HEK293 (cell line): Measurements from ENCODE around the gene BDNF.

Experiments
- ZBTB20 ChIP-seq: fragments of 450-650 bp; formaldehyde crosslinking; IDR thresholded peaks from 2 replicates; pipeline ENCODE4 v1.5.1; 2016; ENCODE audit warnings: missing biosample characterization, missing genetic modification characterization
- ZFP37 ChIP-seq: fragments of 450-650 bp; formaldehyde crosslinking; IDR thresholded peaks from 2 replicates; pipeline ENCODE4 v1.5.1; 2016; ENCODE audit warnings: missing biosample characterization, missing genetic modification characterization
- ZNF274 ChIP-seq, 2 experiments: fragments of 200-500 bp in 1 of 2; fragments of 450-650 bp in 1 of 2; sonication (Bioruptor generic) in 1 of 2; formaldehyde crosslinking in 1 of 2; IDR thresholded peaks; 2 replicates each; pipeline versions ENCODE4 v1.5.1 to v1.6.1; 2014 to 2016; ENCODE audit warnings: borderline replicate concordance in 1 of 2, inconsistent platforms in 1 of 2, low read length in 1 of 2, missing biosample characterization in 1 of 2, missing genetic modification characterization in 1 of 2
- ZNF335 ChIP-seq: fragments of 450-650 bp; formaldehyde crosslinking; conservative IDR thresholded peaks from 2 replicates; pipeline ENCODE4 v1.5.1; 2016; ENCODE audit warnings: missing biosample characterization, missing genetic modification characterization
- ZNF555 ChIP-seq: fragments of 450-650 bp; formaldehyde crosslinking; conservative IDR thresholded peaks from 2 replicates; pipeline ENCODE4 v1.5.1; 2017; ENCODE audit warnings: missing biosample characterization, mild to moderate bottlenecking, missing genetic modification characterization, inconsistent platforms
- TF ChIP-seq, protein P1 (sequence below): fragments of 450-650 bp; formaldehyde crosslinking; IDR thresholded peaks from 2 replicates; pipeline ENCODE4 v1.5.1; 2016; ENCODE audit warnings: missing biosample characterization, missing genetic modification characterization
- TF ChIP-seq, protein P2 (sequence below): fragments of 450-650 bp; formaldehyde crosslinking; IDR thresholded peaks from 2 replicates; pipeline ENCODE4 v1.5.1; 2016; ENCODE audit warnings: missing biosample characterization, missing genetic modification characterization, low read depth

DNA sequence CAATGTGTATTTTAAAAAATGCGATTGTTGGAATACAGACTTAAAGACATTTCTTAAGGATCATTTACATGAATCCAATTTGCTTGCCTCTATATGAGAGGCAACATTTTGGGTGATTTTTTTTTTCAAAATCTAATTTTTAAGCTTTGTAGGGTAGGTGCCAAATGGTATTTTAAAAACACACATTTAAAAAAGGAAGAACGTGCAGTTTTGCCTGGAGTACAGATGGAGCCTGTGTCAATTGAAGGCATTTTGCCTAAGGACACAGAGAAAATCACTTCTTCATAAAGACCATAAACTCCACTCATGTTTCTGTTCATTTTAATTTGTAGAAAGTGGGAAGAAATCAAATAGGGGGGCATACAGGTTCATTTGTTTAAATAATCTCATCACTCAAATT is 91.3 kb downstream of the BDNF start:
- TF ChIP-seq ZNF335 (no peak), ZFP37 (tag by site-specific recombination) (no peak), ZBTB20 (no peak), ZNF274 (IDR thresholded peaks at IDR 0.05; ENCODE audit: low read length) (no peak), ZNF274 (tag by site-specific recombination; IDR thresholded peaks at IDR 0.05; ENCODE audit: borderline replicate concordance) (no peak), ZNF555 (tag by site-specific recombination) (no peak)
- TF ChIP-seq, protein P1, sequence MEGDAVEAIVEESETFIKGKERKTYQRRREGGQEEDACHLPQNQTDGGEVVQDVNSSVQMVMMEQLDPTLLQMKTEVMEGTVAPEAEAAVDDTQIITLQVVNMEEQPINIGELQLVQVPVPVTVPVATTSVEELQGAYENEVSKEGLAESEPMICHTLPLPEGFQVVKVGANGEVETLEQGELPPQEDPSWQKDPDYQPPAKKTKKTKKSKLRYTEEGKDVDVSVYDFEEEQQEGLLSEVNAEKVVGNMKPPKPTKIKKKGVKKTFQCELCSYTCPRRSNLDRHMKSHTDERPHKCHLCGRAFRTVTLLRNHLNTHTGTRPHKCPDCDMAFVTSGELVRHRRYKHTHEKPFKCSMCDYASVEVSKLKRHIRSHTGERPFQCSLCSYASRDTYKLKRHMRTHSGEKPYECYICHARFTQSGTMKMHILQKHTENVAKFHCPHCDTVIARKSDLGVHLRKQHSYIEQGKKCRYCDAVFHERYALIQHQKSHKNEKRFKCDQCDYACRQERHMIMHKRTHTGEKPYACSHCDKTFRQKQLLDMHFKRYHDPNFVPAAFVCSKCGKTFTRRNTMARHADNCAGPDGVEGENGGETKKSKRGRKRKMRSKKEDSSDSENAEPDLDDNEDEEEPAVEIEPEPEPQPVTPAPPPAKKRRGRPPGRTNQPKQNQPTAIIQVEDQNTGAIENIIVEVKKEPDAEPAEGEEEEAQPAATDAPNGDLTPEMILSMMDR: no peak
- TF ChIP-seq, protein P2, sequence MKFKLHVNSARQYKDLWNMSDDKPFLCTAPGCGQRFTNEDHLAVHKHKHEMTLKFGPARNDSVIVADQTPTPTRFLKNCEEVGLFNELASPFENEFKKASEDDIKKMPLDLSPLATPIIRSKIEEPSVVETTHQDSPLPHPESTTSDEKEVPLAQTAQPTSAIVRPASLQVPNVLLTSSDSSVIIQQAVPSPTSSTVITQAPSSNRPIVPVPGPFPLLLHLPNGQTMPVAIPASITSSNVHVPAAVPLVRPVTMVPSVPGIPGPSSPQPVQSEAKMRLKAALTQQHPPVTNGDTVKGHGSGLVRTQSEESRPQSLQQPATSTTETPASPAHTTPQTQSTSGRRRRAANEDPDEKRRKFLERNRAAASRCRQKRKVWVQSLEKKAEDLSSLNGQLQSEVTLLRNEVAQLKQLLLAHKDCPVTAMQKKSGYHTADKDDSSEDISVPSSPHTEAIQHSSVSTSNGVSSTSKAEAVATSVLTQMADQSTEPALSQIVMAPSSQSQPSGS (tag by site-specific recombination): no peak
